NK-92 treated with Interleukin-12 subunit alpha and Interleukin-12 subunit beta, amount 100 ng/mL, for 24 hours (cell line): ENCODE results near the gene EDEM2.
"Not testable (repeated sequence)": the region's sequence is repeated elsewhere in the genome, so short reads cannot be mapped to it uniquely, and the experiment has no call there.

ENCODE experiments used
- DNase-seq: peaks from one replicate; lab custom pipeline; 2025; lab: John Stamatoyannopoulos, UW

Gene EDEM2

DNA sequence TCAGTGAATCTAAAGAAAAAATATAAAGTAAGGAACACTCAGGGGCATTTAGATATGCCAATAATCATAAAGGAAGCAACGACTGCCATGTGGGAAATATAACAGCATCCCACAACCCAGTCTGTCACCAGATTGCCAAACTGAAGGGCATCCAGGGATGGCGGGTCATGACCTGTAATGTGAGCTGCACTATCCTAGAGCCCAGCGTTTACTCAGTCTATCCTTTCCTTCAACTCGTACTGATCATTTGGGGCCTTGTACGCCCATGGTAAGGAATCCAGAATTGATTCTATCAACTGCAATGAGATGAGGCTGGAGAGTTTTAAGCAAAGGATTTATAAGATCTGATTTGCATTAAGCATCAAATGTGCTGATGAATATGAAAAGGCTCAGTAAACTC is 59.8 kb downstream of the EDEM2 start:
- DNase-seq, result no peak

DNA sequence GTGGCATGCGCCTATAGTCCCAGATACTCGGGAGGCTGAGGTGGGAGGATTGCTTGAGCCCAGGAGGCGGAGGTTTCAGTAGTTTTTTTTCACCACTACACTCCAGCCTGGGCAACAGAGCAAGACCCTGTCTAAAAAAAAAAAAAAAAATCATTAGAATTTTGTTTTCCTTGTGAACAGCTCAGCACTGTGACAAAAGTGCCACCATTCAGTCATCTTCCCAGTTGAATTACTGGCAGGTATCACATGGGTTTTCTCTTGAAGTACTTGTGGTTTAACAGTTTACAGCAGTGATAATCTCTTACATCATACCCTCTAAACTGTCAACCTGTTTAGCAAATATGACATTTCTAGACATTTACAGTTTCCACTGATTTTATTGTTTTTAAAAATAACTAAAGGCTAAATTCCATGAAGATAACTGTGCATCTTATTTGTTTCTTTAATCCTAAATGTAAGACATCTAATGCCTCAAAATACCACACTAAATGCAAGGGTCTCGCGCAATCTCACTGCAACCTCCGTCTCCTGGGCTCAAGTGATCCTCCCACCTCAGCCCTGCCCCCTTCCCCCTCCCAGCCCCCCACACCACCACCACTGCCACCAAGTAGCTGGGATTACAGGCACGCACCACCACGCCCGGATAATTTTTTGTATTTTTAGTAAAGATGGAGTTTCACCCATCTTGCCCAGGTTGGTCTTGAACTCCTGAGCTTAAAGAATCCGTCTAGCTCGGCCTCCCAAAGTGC is 61.5 kb downstream of the EDEM2 start:
- no peak for DNase-seq

DNA sequence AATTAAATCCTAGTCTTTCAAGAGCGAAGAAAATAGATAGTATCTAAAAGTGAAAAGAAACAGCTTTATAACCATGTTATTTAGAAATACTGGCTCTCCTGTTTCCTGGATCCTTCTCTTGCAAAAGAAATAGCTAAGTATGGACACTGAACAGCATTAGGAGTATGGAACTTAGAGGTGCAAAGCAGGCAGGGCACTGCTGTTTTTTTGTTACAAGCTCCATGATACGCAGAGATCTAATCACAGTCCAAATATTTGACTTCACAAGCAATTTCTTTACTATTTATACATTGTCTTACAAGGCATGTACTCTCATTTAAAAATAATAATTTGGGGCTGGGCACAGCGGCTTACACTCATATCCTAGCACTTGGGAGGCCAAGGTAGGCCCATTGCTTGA is 62.1 kb downstream of the EDEM2 start:
- no peak for DNase-seq

DNA sequence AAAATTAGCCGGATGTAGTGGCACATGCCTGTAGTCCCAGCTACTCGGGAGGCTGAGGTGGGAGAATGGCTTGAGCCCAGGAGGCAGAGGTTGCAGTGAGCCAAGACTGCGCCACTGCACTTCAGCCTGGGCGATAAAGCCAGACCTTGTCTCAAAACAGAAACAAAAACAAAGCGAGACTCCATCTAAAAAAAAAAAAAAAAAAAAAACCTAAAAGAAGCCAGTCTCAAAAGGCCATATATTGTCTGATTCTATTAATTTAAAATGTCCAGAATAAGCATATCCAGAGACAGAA is 66.8 kb downstream of the EDEM2 start:
- not testable (repeated sequence) for DNase-seq

DNA sequence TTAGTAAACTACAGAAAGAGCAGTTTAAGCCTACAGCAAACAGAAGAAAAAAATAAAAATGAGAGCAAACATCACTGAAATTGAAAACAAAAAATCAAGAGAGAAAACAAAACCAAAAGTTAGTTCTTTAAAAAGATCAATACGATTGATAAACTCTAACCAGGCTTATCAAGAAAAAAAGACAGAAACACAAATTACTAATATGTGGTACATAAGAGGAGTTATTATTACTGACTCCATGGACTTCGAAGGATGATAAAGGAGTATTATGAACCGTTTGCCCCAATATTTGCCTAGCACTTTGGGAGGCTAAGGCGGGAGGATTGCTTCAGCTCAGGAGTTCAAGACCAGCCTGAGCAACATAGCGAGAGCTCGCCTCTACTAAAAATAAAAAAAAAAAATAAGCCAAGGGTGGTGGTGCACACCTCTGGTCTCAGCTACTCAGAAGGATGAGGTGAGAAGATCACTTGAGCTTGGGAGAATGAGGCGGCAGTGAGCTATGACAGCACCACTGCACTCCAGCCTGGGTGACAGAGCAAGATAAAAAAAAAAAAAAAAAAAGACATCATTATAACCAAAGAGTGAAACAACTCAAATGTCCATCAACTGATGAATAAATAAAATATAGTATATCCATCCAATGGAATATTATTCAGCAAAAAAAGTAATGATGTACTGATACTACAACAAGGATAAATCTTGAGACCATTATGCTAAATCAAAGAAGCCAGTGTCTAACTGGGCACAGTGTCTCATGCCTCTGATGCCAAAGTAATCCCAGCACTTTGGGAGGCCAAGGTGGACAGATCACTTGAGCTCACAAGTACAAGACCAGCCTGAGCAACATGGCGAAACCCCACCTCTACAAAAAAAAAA is 67.4 kb downstream of the EDEM2 start:
- no peak for DNase-seq

DNA sequence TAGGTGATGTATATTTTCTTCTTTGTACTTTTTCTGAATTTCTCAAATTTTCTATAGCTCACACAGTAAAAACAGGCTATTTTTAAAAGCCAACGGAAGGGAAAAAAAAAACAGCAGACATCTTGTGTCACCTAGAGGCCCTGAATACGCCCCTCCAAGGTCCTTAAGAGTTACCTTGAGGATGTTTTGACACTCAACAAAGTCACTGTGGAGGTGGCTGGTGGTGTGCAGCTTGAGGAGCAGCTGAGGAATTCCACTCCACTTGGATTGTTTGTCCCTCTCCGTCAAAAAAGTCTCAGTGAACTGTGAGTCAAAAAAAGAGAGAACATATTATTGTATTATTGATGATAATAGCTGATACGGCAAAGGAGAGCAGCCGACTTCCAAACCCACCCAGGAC is 69.3 kb downstream of the EDEM2 start:
- DNase-seq, result no peak

DNA sequence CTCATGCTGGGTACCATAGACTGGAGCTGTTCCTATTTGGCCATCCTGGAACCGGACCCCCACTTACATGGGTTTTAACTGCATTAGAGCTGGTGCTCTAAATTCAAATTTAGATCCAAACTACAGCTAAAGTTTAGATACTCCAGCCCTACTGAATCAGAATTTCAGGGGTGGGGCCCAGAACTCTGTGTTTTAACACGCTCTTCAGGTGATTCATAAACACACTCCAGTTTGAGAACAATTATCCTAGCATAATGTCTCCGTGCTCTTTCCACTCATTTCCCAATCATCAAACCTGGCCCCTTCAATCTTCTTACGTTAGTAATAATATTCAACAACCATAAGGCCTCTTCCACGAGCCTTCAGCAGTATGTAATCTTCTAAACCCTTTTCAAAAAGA is 69.8 kb downstream of the EDEM2 start:
- DNase-seq, result no peak

DNA sequence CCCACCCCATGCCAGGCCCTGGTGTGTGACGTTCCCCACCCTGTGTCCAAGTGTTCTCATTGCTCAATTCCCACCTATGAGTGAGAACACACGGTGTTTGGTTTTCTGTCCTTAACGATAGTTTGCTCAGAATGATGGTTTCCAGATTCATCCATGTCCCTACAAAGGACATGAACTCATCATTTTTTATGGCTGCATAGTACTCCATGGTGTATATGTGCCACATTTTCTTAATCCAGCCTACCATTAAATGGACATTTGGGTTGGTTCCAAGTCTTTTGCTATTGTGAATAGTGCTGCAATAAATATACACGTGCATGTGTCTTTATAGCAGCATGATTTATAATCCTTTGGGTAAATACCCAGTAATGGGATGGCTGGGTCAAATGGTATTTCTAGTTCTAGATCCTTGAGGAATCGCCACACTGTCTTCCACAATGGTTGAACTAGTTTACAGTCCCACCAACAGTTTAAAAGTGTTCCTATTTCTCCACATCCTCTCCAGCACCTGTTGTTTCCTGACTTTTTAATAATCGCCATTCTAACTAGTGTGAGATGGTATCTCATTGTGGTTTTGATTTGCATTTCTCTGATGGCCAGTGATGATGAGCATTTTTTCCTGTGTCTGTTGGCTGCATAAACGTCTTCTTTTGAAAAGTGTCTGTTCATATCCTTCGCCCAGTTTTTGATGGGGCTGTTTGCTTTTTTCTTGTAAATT is 75.5 kb downstream of the EDEM2 start:
- DNase-seq, result not testable (repeated sequence)

DNA sequence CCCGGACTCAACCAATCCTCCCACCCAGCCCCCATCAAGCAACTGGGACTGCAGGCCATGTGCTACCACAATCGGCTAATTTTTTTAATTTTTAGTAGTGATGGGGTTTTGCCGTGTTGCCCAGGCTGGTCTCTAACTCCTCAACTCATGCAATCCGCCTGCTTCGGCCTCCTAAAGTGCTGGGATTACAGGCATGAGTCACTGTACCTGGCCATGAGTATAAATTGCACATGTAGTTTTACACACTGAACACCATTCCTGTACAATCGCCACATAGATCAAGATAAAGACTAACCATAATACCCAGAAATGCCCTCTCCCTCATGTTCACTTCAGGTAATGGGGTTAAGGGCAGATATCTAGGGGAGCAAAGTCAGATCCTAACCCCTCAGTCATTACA is 80.9 kb downstream of the EDEM2 start:
- no peak for DNase-seq
